ENCODE data around the gene ING3.

DNA sequence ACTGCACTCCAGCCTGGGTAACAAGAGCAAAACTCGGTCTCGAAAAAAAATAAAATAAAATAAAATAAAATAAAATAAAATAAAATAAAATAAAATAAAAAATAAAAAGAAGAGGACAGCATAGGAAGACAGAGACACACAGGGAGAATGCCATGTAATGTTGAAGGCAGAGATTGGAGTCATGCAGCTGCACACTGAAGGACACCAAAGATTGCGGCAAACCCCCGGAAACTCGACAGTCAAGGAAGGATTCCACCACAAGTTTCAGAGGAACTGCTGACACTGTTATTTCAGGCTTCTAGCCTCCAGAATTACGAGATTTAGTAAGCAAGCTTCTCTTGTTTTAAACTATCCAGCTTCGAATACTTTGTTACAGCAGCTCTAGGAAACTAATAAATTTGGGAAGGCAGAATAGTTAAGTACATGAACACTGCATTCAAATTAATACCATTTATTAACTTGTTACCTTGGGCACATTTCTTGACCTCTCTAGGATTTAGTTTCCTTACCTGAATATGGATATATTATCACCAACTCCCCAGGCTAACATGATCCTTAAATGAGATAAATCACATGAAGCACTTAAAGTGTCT, 47.4 kb downstream of the ING3 start:
- TF ChIP-seq, protein P1, sequence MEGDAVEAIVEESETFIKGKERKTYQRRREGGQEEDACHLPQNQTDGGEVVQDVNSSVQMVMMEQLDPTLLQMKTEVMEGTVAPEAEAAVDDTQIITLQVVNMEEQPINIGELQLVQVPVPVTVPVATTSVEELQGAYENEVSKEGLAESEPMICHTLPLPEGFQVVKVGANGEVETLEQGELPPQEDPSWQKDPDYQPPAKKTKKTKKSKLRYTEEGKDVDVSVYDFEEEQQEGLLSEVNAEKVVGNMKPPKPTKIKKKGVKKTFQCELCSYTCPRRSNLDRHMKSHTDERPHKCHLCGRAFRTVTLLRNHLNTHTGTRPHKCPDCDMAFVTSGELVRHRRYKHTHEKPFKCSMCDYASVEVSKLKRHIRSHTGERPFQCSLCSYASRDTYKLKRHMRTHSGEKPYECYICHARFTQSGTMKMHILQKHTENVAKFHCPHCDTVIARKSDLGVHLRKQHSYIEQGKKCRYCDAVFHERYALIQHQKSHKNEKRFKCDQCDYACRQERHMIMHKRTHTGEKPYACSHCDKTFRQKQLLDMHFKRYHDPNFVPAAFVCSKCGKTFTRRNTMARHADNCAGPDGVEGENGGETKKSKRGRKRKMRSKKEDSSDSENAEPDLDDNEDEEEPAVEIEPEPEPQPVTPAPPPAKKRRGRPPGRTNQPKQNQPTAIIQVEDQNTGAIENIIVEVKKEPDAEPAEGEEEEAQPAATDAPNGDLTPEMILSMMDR (conservative IDR thresholded peaks at IDR 0.05; ENCODE audit: low read depth, low read length), result no peak
- TF ChIP-seq EZH2 (IDR thresholded peaks at IDR 0.05; ENCODE audit: borderline replicate concordance, low read depth, low read length, poor library complexity, severe bottlenecking), result no peak
